NCI-H2029 (cell line): ENCODE measurements around the gene ARL5A.

Source experiments
- DNase-seq: peaks from one replicate; lab custom pipeline; 2025; lab: John Stamatoyannopoulos, UW

ARL5A gene

DNA sequence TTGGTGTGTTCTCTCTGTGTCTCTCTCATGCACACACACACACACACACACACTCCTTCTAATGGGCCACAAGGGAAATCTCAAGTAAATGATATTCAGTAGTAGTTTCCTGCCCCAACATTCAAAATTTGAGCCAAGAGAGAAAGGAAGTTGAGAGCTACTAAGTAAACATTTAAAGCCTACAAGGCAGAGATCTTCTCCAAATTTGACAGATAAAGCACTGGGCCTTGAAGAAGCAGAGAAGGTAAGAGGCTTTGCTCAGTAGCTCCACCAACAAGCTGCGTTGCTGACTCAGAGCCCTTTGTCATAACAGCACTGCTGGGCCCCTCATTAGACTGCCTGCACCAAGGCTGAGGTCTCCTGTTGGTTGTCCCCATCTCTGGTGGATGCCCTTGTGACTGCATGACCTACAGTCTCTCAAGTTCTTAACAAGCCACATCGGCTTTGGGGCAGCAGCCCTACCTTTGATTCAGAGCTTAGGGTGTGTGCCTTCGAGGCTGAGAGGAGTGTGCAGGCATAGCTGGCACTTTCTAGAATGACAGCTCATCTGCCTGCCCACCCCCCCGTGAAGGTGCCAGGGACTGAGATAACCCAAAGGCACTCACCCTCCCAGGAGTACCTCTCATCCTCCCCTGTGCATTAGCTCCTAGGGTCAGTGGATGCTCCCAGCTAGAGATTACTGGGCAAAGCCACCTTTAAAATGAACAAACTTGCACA is 61.6 kb downstream of the ARL5A start:
- DNase-seq = no peak

DNA sequence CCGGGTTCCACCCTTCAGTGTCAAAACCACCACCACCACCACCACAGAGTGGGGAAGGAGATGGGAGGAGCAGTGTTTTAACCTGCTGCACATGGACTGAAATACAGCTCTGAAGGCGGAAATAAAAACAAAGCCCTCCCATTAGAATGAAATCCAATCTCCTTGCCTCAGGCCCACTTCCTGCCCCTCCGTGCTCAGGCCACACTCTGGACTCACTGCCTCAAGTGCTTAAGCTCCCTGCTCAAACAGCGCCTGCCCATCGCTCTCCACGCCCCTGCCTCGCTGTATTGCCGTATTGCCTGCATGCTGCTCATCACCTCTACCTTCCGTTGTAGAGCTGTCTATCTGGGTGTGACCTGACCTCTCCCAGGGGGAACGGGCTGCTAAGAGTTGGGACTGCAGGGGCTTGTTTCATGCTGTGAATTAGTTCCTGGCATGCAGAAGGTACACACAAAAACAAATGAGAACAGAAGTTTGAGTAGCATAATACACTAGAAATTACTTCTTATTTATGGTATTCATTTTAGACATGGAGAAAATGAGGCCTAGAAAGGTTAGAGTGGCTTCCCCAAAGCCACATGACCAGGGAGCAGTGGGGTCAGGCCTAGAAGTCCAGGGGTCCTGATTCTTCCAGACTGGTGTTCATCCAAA is 62.3 kb downstream of the ARL5A start:
- DNase-seq = peak; percentile 67

DNA sequence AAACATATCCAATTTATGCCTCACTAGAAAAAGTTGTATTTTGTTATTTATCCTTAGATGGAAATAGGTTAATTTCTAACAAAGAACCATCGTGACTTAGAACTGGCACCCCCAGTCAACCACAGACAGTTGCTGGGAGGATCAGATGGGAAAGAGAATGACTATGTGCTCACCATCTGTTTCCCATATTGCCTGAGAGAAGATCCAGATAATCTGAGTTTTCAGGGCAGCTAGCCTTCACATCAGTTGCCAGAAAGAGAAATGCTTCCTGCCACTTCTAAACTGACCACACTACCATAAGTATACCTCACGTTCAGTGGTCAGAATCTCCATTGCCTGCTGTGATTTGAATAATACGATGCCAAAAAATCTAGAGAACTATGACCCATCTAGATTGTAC is 65.5 kb downstream of the ARL5A start:
- no peak for DNase-seq

DNA sequence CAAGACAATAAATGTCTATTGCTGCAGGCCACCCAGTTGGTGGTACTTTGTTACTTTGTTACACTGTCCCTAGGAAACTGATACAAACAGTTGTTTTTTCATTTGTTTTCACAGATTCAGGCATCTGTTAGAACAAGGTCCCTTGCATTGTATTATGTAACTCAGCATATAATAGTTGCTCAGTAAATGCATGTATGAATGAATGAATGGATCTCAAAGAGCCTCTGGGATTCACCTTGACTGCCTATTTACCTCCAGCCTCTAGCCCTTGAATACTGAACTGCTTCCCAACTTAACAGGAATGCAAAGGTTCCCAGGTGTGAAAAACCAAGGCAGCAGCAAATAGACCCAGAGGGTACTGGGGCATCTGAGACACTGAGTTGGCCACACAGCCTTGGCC is 66.5 kb downstream of the ARL5A start:
- no peak for DNase-seq

DNA sequence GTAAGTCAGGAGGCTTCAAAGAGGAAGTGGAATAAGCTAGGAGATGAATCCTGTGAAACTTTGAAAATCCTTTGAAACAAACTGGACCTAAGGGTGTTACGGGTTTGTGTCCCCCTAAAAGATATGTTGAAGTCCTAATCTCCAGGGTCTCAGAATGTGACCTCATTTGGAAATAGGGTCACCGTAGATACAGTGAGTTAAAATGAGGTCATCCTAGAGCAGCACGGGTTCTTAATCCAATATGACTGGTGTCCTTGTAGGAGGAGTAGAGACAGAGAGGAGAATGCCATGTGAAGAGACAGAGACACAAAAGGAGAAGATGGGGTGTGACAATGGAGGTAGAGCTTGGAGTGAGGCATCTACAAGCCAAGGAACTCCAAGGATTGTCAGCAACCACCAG is 67.0 kb downstream of the ARL5A start:
- no peak for DNase-seq

DNA sequence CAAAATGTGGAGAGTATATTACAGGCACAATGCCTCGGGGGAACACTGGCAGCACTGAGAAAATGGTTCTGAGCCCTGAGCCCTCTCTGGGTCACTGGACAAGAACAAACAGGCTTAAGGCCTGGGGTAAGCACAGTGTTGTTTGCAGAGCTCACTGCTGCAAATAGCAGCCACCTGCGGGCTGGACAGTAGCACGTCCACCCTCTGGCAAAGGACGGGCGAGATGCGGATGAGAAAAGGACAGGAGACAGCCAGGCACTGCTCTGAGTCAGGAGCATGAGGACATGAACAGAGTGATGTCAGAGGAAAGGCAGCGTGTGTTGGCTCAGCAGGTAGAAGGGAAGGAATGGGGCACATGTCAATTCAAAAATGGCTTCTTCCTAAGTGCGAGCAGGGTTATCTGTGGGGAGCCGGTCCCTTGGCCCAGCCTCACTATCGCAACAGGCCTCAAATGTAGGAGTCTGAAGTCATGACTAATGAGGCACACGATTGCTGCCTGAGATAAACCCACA is 68.0 kb downstream of the ARL5A start:
- DNase-seq = peak; percentile 11

DNA sequence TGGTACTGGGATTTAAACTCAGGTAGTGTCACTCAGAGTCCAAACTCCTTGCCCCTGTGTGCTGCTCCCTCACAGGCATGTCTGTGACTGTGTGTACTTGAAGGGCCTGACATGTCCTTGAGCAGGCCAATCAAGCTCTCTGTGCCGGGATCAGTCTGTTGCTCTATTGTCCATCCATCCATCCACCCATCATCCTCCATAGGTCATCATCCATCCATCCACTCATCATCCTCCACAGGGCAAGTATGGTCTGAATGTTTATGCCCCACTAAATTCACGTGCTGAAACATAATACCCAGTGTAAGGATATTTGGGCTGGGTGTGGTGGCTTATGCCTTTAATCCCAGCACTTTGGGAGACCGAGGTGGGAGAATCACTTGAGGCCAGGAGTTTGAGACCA is 69.5 kb downstream of the ARL5A start:
- DNase-seq = no peak

DNA sequence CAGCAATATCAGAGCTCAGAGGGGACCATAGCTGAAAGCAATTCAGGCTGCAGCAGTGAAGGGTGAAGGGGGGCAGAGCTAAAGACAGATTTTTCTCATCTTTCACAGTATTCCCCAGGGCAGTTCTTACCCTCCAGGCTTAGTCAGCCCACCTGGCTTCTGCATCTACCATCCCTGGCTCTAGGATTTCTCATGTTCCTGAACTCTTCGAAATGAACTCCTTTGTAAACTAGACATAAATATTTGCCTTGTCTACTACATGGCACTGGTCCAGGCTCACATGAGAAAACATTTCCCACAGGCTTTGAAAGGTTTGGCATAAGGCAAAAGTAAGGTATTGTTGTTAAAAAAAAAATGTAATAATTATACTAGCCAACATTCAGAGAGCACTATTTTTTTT is 70.4 kb downstream of the ARL5A start:
- peak; percentile 37 for DNase-seq

DNA sequence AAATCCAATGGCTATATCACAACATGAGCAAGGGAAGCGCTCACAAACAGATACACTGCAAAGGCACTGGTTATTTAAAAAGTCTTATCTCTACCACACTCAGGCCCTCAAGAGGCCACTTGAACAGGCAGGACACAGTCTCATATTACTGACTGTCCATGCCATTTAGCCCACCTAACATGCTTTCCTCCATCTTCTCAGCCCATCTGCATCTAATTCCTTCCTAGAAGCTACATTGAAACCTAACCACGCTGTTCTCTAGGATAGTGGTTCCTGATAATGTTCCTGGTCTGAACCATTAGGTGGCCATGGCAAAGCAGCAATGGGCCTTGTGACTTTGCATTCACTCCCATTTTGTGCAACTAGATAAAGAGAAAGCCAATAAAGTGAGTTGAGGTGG is 71.4 kb downstream of the ARL5A start:
- peak; percentile 44 for DNase-seq

DNA sequence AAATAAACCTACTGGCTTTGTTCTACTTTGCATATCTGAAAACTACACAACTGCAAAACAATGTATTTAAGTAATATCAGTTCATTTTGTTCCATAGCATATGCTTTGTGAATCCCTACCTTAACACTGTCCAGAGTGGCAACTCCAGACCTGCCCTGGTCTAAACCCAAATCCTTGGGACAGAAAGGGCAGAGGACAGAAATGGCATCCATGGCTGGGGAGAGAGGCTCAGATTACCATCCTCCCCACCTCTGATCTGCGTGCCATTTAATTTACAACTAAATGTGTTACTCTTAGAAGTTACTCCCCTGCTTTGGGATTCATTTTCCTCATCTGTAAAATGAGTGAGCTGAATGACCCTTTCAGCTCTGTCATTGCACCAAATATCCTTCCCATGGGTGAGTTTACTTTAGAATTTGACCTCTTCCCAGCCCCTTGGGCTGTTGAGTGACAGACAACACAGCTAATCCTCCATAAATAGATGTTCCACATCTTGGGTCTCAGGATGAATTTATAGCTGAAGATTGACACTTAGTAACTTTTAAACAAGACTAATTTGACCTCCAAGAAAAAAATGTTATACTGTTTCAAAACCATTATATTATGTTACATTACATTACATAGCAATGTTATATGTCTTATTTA is 73.8 kb downstream of the ARL5A start:
- DNase-seq = no peak

DNA sequence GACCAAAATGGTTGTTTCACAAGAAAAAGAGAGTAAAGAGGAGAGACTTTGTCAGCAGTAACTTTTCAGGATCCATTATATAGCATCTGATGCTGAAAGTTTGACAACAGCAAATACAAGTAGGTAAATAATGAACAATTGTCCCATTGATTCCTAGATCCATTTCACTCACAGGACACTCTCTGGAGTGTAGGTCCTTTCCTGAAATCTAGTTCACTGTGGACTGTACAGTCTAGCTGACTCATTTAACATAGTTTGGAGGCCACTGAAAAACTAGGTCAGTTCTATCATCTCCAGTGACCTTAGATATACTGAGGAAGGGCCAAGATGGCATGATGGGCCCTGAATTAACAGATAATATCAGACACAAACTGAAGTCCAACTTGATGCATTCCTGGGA is 74.7 kb downstream of the ARL5A start:
- DNase-seq = no peak
